Measurements from ENCODE around the gene TFB2M.

Gene TFB2M

GRCh38 chr1:246552110-246552509 is 14.0 kb downstream of the TFB2M start:
- no peak for TF ChIP-seq CTCF (IDR thresholded peaks at IDR 0.05; ENCODE audit: low read length, missing control alignments)
- no peak overlapping the region for H3K4me3 ChIP-seq (replicated peaks; ENCODE audit: low read depth, low read length)
- DNase-seq (ENCODE audit: low read depth) = no peak

GRCh38 chr1:246550402-246550801 is 15.7 kb downstream of the TFB2M start:
- H3K4me3 ChIP-seq (replicated peaks; ENCODE audit: low read depth, low read length) = no peak overlapping the region
- TF ChIP-seq CTCF (IDR thresholded peaks at IDR 0.05; ENCODE audit: low read length, missing control alignments) = no peak
- no peak for DNase-seq (ENCODE audit: low read depth)

GRCh38 chr1:246549665-246550064 is 16.4 kb downstream of the TFB2M start:
- H3K4me3 ChIP-seq (replicated peaks; ENCODE audit: low read depth, low read length) = no peak overlapping the region
- TF ChIP-seq CTCF (IDR thresholded peaks at IDR 0.05; ENCODE audit: low read length, missing control alignments) = no peak
- DNase-seq (ENCODE audit: low read depth) = no peak

GRCh38 chr1:246544001-246544400 is 22.1 kb downstream of the TFB2M start:
- TF ChIP-seq CTCF (IDR thresholded peaks at IDR 0.05; ENCODE audit: low read length, missing control alignments) = no peak
- no peak for DNase-seq (ENCODE audit: low read depth)

GRCh38 chr1:246540738-246541491 is 25.1 kb downstream of the TFB2M start:
- no peak overlapping the region for H3K4me3 ChIP-seq (replicated peaks; ENCODE audit: low read depth, low read length)
- no peak for DNase-seq (ENCODE audit: low read depth)
- TF ChIP-seq CTCF (IDR thresholded peaks at IDR 0.05; ENCODE audit: low read length, missing control alignments) = no peak

More at GRCh38 chr1:246544001-246544400, 22.1 kb downstream of the TFB2M start:
- H3K4me3 ChIP-seq (replicated peaks; ENCODE audit: low read depth, low read length) = no peak overlapping the region

- DNase-seq (ENCODE audit: low read depth) = no peak
- H3K4me3 ChIP-seq (replicated peaks; ENCODE audit: low read depth, low read length) = no peak overlapping the region
- TF ChIP-seq CTCF (IDR thresholded peaks at IDR 0.05; ENCODE audit: low read length, missing control alignments) = no peak
Measured at GRCh38 chr1:246537887-246538286, 28.2 kb downstream of the TFB2M start.

GRCh38 chr1:246537441-246537840 is 28.6 kb downstream of the TFB2M start:
- TF ChIP-seq CTCF (IDR thresholded peaks at IDR 0.05; ENCODE audit: low read length, missing control alignments) = no peak

More at GRCh38 chr1:246537441-246537840, 28.6 kb downstream of the TFB2M start:
- no peak overlapping the region for H3K4me3 ChIP-seq (replicated peaks; ENCODE audit: low read depth, low read length)
- no peak for DNase-seq (ENCODE audit: low read depth)
